HepG2 (cell line): ENCODE data around the gene RPTN. TPM values are rescaled to one million over a fixed set of nuclear protein-coding genes. Genes with fewer than 3 reads are reported as not detected.

Source experiments
- ATAC-seq: fragments of 200-7000 bp; cut with Tn5 transposase; 3 replicates; pipeline ENCODE4 v1.9.1; 2020; ENCODE audit warnings: mild to moderate bottlenecking, moderate library complexity
- BruUV-seq: library from RNA; stranded (reverse); fragments of 400-500 nt; replicated peaks from 2 replicates; lab custom pipeline; 2021; lab: Mats Ljungman, UMichigan
- CTCF ChIA-PET: fragments of 300-600 bp; formaldehyde crosslinking; extraction: SDS; loops from one replicate; lab custom pipeline; 2021; ENCODE audit warnings: low total read pairs, inconsistent platforms, low intra/inter-chr PET ratio; lab: Yijun Ruan, JAX
- POLR2A ChIA-PET: fragments of 350-600 bp; sonication (Branson Sonifier 250); formaldehyde crosslinking; loops from one replicate; lab custom pipeline; 2020; ENCODE audit warnings: antibody characterized with exemption, inconsistent platforms; lab: Yijun Ruan, JAX
- DNase-seq: peaks from one replicate; pipeline ENCODE4 v3.0.0-alpha.2; 2015; ENCODE audit warnings: low spot score
- FAIRE-seq: peaks from 3 replicates; lab custom pipeline; 2011; peaks lifted over from hg19 to GRCh38; lab: Jason Lieb, UNC
- H2AFZ ChIP-seq: one replicate; pipeline ENCODE4 v1.6.1; 2011; ENCODE audit warnings: low read length, inconsistent platforms
- H3K27ac ChIP-seq: fragments of 300-600 bp; 3 replicates; pipeline ENCODE4 v1.8.0; 2011; ENCODE audit warnings: mixed run types, mild to moderate bottlenecking, mixed read lengths, low read length, inconsistent platforms; ENCODE audit not compliant: insufficient read depth; ENCODE audit errors: extremely low read length
- H3K27me3 ChIP-seq, 2 experiments: fragments of 200-600 bp in 1 of 2; 2 replicates in 1 of 2; 3 replicates in 1 of 2; pipeline versions ENCODE4 v1.6.0 to v1.8.0; 2011; ENCODE audit warnings: low read length in 2 of 2, mild to moderate bottlenecking in 2 of 2, moderate library complexity in 2 of 2, inconsistent platforms in 1 of 2; ENCODE audit not compliant: insufficient read depth in 2 of 2, control insufficient read depth in 1 of 2
- H3K36me3 ChIP-seq, 2 experiments: fragments of 200-600 bp in 1 of 2; replicated peaks in 1 of 2; 2 replicates in 1 of 2; 3 replicates in 1 of 2; pipeline versions ENCODE4 v1.5.1 to v1.8.0; 2011; ENCODE audit warnings: low read length in 2 of 2, inconsistent platforms in 1 of 2; ENCODE audit not compliant: insufficient read depth in 2 of 2, control insufficient read depth in 1 of 2
- H3K4me1 ChIP-seq: 2 replicates; pipeline ENCODE4 v1.5.1; 2012; ENCODE audit warnings: low read length, inconsistent platforms; ENCODE audit not compliant: insufficient read depth
- H3K4me2 ChIP-seq: 2 replicates; pipeline ENCODE4 v1.6.0; 2011; ENCODE audit warnings: low read depth, low read length, inconsistent platforms
- H3K4me3 ChIP-seq, 3 experiments: fragments of 200-600 bp in 1 of 3; sonication (generic), shearing (Covaris generic) in 1 of 3; replicated peaks in 1 of 3; 2 replicates each; pipeline ENCODE4 v1.5.1; 2011 to 2016; ENCODE audit warnings: low read length in 3 of 3, inconsistent platforms in 2 of 3, low read depth in 2 of 3, mild to moderate bottlenecking in 2 of 3, control low read depth in 1 of 3, mixed read lengths in 1 of 3; ENCODE audit not compliant: insufficient read depth in 1 of 3
- H3K79me2 ChIP-seq: one replicate; pipeline ENCODE4 v1.6.1; 2011; ENCODE audit warnings: low read length, inconsistent platforms; ENCODE audit not compliant: insufficient read depth
- H3K9ac ChIP-seq: 2 replicates; pipeline ENCODE4 v1.6.0; 2011; ENCODE audit warnings: mild to moderate bottlenecking, low read depth, low read length, inconsistent platforms; ENCODE audit not compliant: insufficient read depth
- H3K9me3 ChIP-seq: 2 replicates; pipeline ENCODE4 v1.5.1; 2012; ENCODE audit warnings: mild to moderate bottlenecking, low read length
- H4K20me1 ChIP-seq: 2 replicates; pipeline ENCODE4 v1.6.0; 2011; ENCODE audit warnings: inconsistent platforms, mild to moderate bottlenecking, low read length, moderate library complexity; ENCODE audit not compliant: insufficient read depth
- ATRX ChIP-seq: sonication (generic); formaldehyde crosslinking; IDR thresholded peaks from 2 replicates; pipeline ENCODE4 v1.4.0; 2020; ENCODE audit warnings: missing genetic modification reagents, borderline replicate concordance
- NFE2L2 ChIP-seq: fragments of 150-350 bp; IDR thresholded peaks from 2 replicates; pipeline ENCODE4 v1.6.1; 2014; ENCODE audit warnings: low read length
- PAXIP1 ChIP-seq: sonication (generic); formaldehyde crosslinking; conservative IDR thresholded peaks from 2 replicates; pipeline ENCODE4 v1.4.0; 2020; ENCODE audit warnings: mild to moderate bottlenecking, missing genetic modification reagents, moderate library complexity
- RBFOX2 ChIP-seq: fragments of 200-400 bp; formaldehyde crosslinking; IDR thresholded peaks from 2 replicates; pipeline ENCODE4 v1.6.1; 2017; ENCODE audit warnings: low read depth, mild to moderate bottlenecking, low read length
- ZFP36 ChIP-seq: fragments of 150-350 bp; IDR thresholded peaks from 2 replicates; pipeline ENCODE4 v1.6.1; 2018; ENCODE audit warnings: borderline replicate concordance, low read length, low read depth; ENCODE audit not compliant: partially characterized antibody
- WGBS: methylation state at CpG from one replicate; pipeline ENCODE4 v1.1.6; 2017; ENCODE audit warnings: low lambda C conversion rate; 5-methylcytosine and 5-hydroxymethylcytosine counted together
- in situ Hi-C: cut with HindIII; loops from 2 replicates; pipeline ENCODE4 v1.10.0; 2017; ENCODE audit warnings: low pct_unique_long_range_greater_than_20kb; ENCODE audit not compliant: extremely low pct_ligation_motif_present
- intact Hi-C: fragments of 100-400 bp; cut with micrococcal nuclease; formaldehyde crosslinking; loops from one replicate; pipeline ENCODE4 v1.10.0; 2022; ENCODE audit not compliant: unreplicated experiment
- polyA plus RNA-seq, 8 experiments: library from polyadenylated mRNA; depleted of rRNA in 3 of 8; stranded (reverse) in 7 of 8; unstranded in 1 of 8; fragments of >200 nt; fragmentation: Illumina TruSeq in 4 of 8; extraction: Trizol in 4 of 8; gene quantifications; 2 replicates each; pipeline versions ENCODE4 v1.2.1 to v1.2.3, GENCODE V29; 2011 to 2016; ENCODE audit warnings: low read depth in 4 of 8, missing spikeins in 1 of 8, mixed read lengths in 1 of 8; ENCODE audit not compliant: insufficient read depth in 1 of 8
- total RNA-seq, 5 experiments: library from RNA; depleted of rRNA; stranded (reverse); fragments of >200 nt; fragmentation: Illumina TruSeq; extraction: Trizol; gene quantifications; 2 replicates each; pipeline ENCODE4 v1.2.3, GENCODE V29; 2016; ENCODE audit warnings: low read depth in 1 of 5

The RPTN gene
- total and polyA plus RNA-seq, 2 of the 13 experiments (the other 11 are each of a cell fraction or from before 2014, with no cell fraction given): not detected

GRCh38 chr1:152167835-152168534 lies 9.0 kb upstream of the RPTN start:
- ChIA-PET POLR2A (no interaction called here), CTCF (no interaction called here)
- H3K4me2 ChIP-seq: no peak overlapping the region
- FAIRE-seq (no peak), DNase-seq (peak; percentile 14), ATAC-seq (no peak)
- in situ Hi-C loops: no loop called here
- no peaks in the 10 kb centered on the region for H3K79me2 ChIP-seq
- BruUV-seq: no TSS peak
- TF ChIP-seq NFE2L2 (peak; percentile 49), ZFP36 (no peak)
- no peak overlapping the region for H3K9ac ChIP-seq
- peaks cover 4% of the 10 kb centered on the region for H3K4me1 ChIP-seq
- intact Hi-C loops: no loop called here
- H3K27ac ChIP-seq: no peak overlapping the region
- H3K36me3 ChIP-seq: no peaks in the 10 kb centered on the region
- H3K4me3 ChIP-seq: no peak overlapping the region
- H2AFZ ChIP-seq: no peak overlapping the region
- H3K27me3 ChIP-seq: no peaks in the 10 kb centered on the region
- 0% methylated on average over 3 of the region's 3 CpGs for WGBS
- H3K9me3 ChIP-seq: no peaks in the 10 kb centered on the region
- H4K20me1 ChIP-seq: no peaks in the 10 kb centered on the region

GRCh38 chr1:152166966-152167365 lies 7.9 kb upstream of the RPTN start:
- peaks cover 10% of the 10 kb centered on the region for H3K4me1 ChIP-seq
- H2AFZ ChIP-seq: no peak overlapping the region
- no peak overlapping the region for H3K4me2 ChIP-seq
- DNase-seq (no peak), FAIRE-seq (no peak), ATAC-seq (no peak)
- intact Hi-C loops (no loop called here), in situ Hi-C loops (no loop called here)
- WGBS: no CpG with 5 or more reads among the region's 1 CpG
- CTCF ChIA-PET: no interaction called here
- no peaks in the 10 kb centered on the region for H3K79me2 ChIP-seq
- no peaks in the 10 kb centered on the region for H3K27me3 ChIP-seq
- H3K9ac ChIP-seq: no peak overlapping the region
- H3K36me3 ChIP-seq: no peaks in the 10 kb centered on the region
- H3K27ac ChIP-seq: no peak overlapping the region
- POLR2A ChIA-PET: no interaction called here
- no TSS peak for BruUV-seq
- H4K20me1 ChIP-seq: no peaks in the 10 kb centered on the region
- no peak overlapping the region for H3K4me3 ChIP-seq
- no peak for TF ChIP-seq PAXIP1 (CRISPR knock-in tag)
- no peak for TF ChIP-seq ATRX
- no peak for TF ChIP-seq RBFOX2
- no peaks in the 10 kb centered on the region for H3K9me3 ChIP-seq
